GM23248 (cell line): ENCODE results near the gene PIGQ. TPM values are rescaled to one million over a fixed set of nuclear protein-coding genes. Genes with fewer than 3 reads are reported as not detected.

Experiments
- DNase-seq: peaks from one replicate; pipeline ENCODE4 v3.0.0-alpha.2; 2015
- H2AFZ ChIP-seq: fragments of 200-600 bp; sonication (generic); 2 replicates; pipeline ENCODE4 v1.6.1; 2016; ENCODE audit warnings: antibody characterized with exemption
- H3F3A ChIP-seq: fragments of 200-600 bp; sonication (generic); 2 replicates; pipeline ENCODE4 v1.6.1; 2016; ENCODE audit warnings: mild to moderate bottlenecking, antibody characterized with exemption, mixed run types; ENCODE audit not compliant: insufficient read depth
- H3K27ac ChIP-seq: fragments of 200-600 bp; sonication (generic); 2 replicates; pipeline ENCODE4 v1.5.1; 2016; ENCODE audit warnings: mild to moderate bottlenecking
- H3K27me3 ChIP-seq: fragments of 200-600 bp; sonication (generic); replicated peaks from 2 replicates; pipeline ENCODE4 v1.6.1; 2016; ENCODE audit warnings: mild to moderate bottlenecking; ENCODE audit not compliant: insufficient read depth
- H3K36me3 ChIP-seq: fragments of 200-600 bp; sonication (generic); 2 replicates; pipeline ENCODE4 v1.6.1; 2016; ENCODE audit warnings: low read depth, mild to moderate bottlenecking
- H3K4me1 ChIP-seq: fragments of 200-600 bp; sonication (generic); 2 replicates; pipeline ENCODE4 v1.6.1; 2016; ENCODE audit warnings: mild to moderate bottlenecking; ENCODE audit not compliant: insufficient read depth
- H3K4me2 ChIP-seq: fragments of 200-600 bp; sonication (generic); one replicate; pipeline ENCODE4 v1.6.1; 2016; ENCODE audit warnings: mild to moderate bottlenecking; ENCODE audit not compliant: unreplicated experiment
- H3K4me3 ChIP-seq: fragments of 200-600 bp; sonication (generic); 2 replicates; pipeline ENCODE4 v1.5.1; 2016; ENCODE audit warnings: mild to moderate bottlenecking
- H3K79me2 ChIP-seq: fragments of 200-600 bp; sonication (generic); 2 replicates; pipeline ENCODE4 v1.6.1; 2016; ENCODE audit warnings: mild to moderate bottlenecking; ENCODE audit not compliant: insufficient read depth
- H3K9ac ChIP-seq: fragments of 200-600 bp; sonication (generic); 2 replicates; pipeline ENCODE4 v1.6.1; 2016; ENCODE audit warnings: mild to moderate bottlenecking
- H3K9me2 ChIP-seq: fragments of 200-600 bp; sonication (generic); 2 replicates; pipeline ENCODE4 v1.6.1; 2016; ENCODE audit warnings: mixed run types, mild to moderate bottlenecking, moderate library complexity; ENCODE audit not compliant: insufficient read depth
- H3K9me3 ChIP-seq: fragments of 200-600 bp; sonication (generic); one replicate; pipeline ENCODE4 v1.6.1; 2017; ENCODE audit warnings: low read depth
- H4K20me1 ChIP-seq: fragments of 200-600 bp; sonication (generic); 2 replicates; pipeline ENCODE4 v1.6.0; 2016; ENCODE audit not compliant: insufficient read depth
- EZH2 ChIP-seq: fragments of 200-600 bp; sonication (generic); IDR thresholded peaks from 2 replicates; pipeline ENCODE4 v1.6.1; 2018; ENCODE audit warnings: antibody characterized with exemption, mild to moderate bottlenecking; ENCODE audit not compliant: insufficient read depth, poor library complexity, severe bottlenecking
- EZH2phosphoT487 ChIP-seq: fragments of 200-600 bp; sonication (generic); IDR thresholded peaks from 2 replicates; pipeline ENCODE4 v1.6.1; 2018; ENCODE audit warnings: antibody characterized with exemption, moderate library complexity, mild to moderate bottlenecking, low read depth; ENCODE audit not compliant: insufficient read depth
- WGBS, 2 experiments: methylation state at CpG; one replicate each; pipeline ENCODE4 v1.1.6; 2015 to 2017; ENCODE audit warnings: low lambda C conversion rate in 2 of 2, low coverage in 1 of 2; ENCODE audit errors: missing lambda C conversion rate in 2 of 2; 5-methylcytosine and 5-hydroxymethylcytosine counted together
- in situ Hi-C: fragments of 300-500 bp; cut with MboI; formaldehyde crosslinking; loops from 2 replicates; pipeline ENCODE4 v1.15.0; 2020
- polyA plus RNA-seq: library from polyadenylated mRNA; unstranded; fragments of >200 nt; fragmentation: Nextera tagmentation; extraction: Ambion mirVana; gene quantifications from 2 replicates; pipeline ENCODE4 v1.2.1, GENCODE V29; 2016
- total RNA-seq: library from RNA; depleted of rRNA; stranded (reverse); fragments of >200 nt; shearing (Covaris generic); gene quantifications from 2 replicates; pipeline ENCODE4 v1.2.3, GENCODE V29; 2014

PIGQ gene
- total and polyA plus RNA-seq, 2 experiments from 2014 or later, result 31.6 to 35.0 TPM

DNA sequence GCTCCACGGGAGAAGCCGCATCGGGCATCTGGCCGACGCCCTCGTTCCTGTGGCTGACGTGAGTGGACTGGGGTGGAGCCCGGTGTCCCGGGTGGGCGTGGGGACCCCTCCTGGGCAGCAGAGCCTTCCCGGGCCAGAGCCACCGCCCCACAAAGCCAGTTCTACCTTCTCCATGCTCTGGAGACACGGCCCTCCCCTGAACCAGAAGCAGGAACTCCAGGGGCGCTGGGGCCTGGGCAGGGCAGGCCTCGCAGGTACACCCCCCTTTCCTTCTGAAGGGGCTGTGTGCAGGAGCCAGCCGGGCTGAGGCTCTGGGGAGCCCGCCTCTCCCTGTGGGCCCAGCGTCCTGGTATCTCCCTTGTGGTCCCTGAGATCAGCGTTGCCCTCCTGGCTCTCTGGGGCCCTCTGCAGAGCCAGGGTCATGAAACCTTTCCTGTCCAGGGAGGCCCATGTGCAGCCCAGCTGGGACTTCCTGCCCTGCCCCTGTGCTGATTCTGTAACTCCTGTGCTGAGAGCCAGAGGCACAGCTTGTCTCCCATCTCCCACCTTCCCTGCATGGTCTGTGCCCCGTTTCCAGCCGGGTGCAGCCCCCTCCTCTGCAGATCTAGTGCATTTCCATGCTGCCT is 6.5 kb downstream of the PIGQ start:
- Histone ChIP-seq H2AFZ (no peak overlapping the region), H3K4me1 (no peaks in the 10 kb centered on the region), H3K4me2 (no peak overlapping the region), H4K20me1 (no peaks in the 10 kb centered on the region), H3K36me3 (no peaks in the 10 kb centered on the region), H3K79me2 (peaks cover 19% of the 10 kb centered on the region; the same call in 1 of the 2 replicates), H3K9me2 (no peaks in the 10 kb centered on the region), H3F3A (no peaks in the 10 kb centered on the region), H3K9me3 (no peaks in the 10 kb centered on the region), H3K9ac (no peak overlapping the region), H3K27me3 (no peaks in the 10 kb centered on the region), H3K4me3 (no peak overlapping the region), H3K27ac (no peak overlapping the region)
- in situ Hi-C loops, result no loop called here
- 86% methylated on average over 21 of the region's 21 CpGs for WGBS, 2 experiments
- DNase-seq, result no peak
- TF ChIP-seq EZH2phosphoT487 (no peak), EZH2 (no peak)

DNA sequence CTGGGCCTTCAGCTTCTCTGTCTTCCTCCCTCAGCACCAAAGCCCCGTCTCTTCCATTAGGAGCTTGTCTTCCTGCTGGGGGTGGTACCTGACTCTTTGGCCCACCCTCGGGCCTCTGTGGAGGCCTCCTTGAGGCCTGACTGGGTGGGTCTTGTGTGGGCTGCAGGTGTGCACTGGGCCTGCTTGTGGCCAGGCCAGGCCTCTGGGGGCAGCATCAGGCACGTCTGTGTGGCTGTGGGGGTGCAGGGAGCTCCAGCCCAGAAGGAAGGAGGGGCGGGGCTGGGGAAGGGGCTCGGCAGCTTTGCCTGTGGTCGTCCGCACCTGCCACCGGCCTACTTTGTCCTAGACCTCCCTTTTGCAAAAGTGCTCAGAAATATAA is 7.0 kb downstream of the PIGQ start:
- H3K9me3 ChIP-seq, result no peaks in the 10 kb centered on the region
- no peaks in the 10 kb centered on the region for H3K36me3 ChIP-seq
- in situ Hi-C loops, result no loop called here
- no peaks in the 10 kb centered on the region for H3K4me1 ChIP-seq
- no peaks in the 10 kb centered on the region for H3F3A ChIP-seq
- H3K4me3 ChIP-seq, result no peak overlapping the region
- H3K27me3 ChIP-seq, result no peaks in the 10 kb centered on the region
- H3K79me2 ChIP-seq, result peaks cover 14% of the 10 kb centered on the region; the same call in 1 of the 2 replicates
- no peak for DNase-seq
- no peaks in the 10 kb centered on the region for H3K9me2 ChIP-seq
- TF ChIP-seq EZH2phosphoT487, result no peak
- H4K20me1 ChIP-seq, result no peaks in the 10 kb centered on the region
- H3K4me2 ChIP-seq, result no peak overlapping the region
- H3K27ac ChIP-seq, result no peak overlapping the region
- H3K9ac ChIP-seq, result no peak overlapping the region
- no peak overlapping the region for H2AFZ ChIP-seq
- 82 to 91% methylated on average over 7 to 8 of the region's 8 CpGs for WGBS, 2 experiments

DNA sequence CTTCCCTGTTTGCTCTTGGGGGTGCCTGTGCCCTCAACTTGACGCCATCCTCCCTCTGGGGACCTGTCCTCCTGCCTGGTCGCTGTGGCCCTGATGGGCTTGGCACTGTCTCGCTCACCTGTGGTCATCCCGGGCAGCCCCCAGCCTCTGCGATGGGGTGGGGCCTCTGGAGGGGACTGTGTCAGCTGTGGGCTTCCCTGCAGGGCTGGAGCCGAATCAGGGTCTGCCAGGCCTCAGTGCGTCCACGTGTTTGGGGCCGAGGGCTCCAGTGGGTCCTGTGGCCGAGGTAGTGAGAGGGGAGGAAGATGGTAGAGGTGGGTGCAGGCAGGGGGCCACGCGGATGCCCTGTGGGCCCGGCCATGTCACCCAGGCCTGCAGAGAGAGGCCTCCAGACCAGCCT is 8.0 kb downstream of the PIGQ start:
- H3K79me2 ChIP-seq, result peaks cover 4% of the 10 kb centered on the region; the same call in 1 of the 2 replicates
- 92 to 96% methylated on average over 12 to 13 of the region's 13 CpGs for WGBS, 2 experiments
- no peak overlapping the region for H3K4me2 ChIP-seq
- no peak for DNase-seq
- H3K4me1 ChIP-seq, result no peaks in the 10 kb centered on the region
- H3K36me3 ChIP-seq, result no peaks in the 10 kb centered on the region
- H3K27me3 ChIP-seq, result no peaks in the 10 kb centered on the region
- no peak overlapping the region for H3K4me3 ChIP-seq
- no peak for TF ChIP-seq EZH2phosphoT487
- TF ChIP-seq EZH2, result no peak
- H3K9ac ChIP-seq, result no peak overlapping the region
- in situ Hi-C loops, result no loop called here
- no peaks in the 10 kb centered on the region for H3F3A ChIP-seq
- H2AFZ ChIP-seq, result no peak overlapping the region
- no peaks in the 10 kb centered on the region for H3K9me2 ChIP-seq
- H3K9me3 ChIP-seq, result no peaks in the 10 kb centered on the region
- no peak overlapping the region for H3K27ac ChIP-seq
- no peaks in the 10 kb centered on the region for H4K20me1 ChIP-seq

DNA sequence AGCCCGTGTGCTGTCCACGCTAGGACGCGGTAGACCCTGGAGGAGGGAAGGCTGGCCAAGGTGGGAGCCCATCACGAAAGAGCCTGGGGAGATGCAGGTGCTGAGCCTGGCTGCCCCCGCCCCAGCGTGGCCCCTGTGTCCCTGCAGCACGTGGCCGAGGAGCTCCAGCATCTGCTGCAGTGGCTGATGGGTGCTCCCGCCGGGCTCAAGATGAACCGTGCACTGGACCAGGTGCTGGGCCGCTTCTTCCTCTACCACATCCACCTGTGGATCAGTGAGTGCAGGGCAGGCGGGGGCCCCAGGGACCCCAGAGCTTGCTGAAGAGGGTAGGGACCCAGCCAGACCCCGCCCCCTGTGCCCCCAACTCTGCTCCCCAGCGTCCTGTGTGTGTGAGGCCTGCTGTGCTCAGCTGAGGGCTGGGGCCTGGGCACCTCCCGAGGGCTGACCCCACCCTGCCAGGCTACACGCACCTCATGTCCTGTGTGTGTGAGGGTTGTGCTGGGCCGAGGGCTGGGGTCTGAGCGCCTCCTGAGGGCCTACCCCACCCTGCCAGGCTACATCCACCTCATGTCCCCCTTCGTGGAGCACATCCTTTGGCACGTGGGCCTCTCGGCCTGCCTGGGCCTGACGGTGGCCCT is 8.6 kb downstream of the PIGQ start:
- no peaks in the 10 kb centered on the region for H3K9me3 ChIP-seq
- no peak overlapping the region for H2AFZ ChIP-seq
- H4K20me1 ChIP-seq, result no peaks in the 10 kb centered on the region
- no peaks in the 10 kb centered on the region for H3K36me3 ChIP-seq
- H3K9me2 ChIP-seq, result no peaks in the 10 kb centered on the region
- H3K4me2 ChIP-seq, result no peak overlapping the region
- no peak overlapping the region for H3K27ac ChIP-seq
- no peaks in the 10 kb centered on the region for H3K4me1 ChIP-seq
- TF ChIP-seq EZH2phosphoT487 (no peak), EZH2 (no peak)
- DNase-seq, result no peak
- H3K9ac ChIP-seq, result no peak overlapping the region
- H3F3A ChIP-seq, result no peaks in the 10 kb centered on the region
- 89% methylated on average over 21 of the region's 24 CpGs for WGBS, 2 experiments
- no peaks in the 10 kb centered on the region for H3K79me2 ChIP-seq
- no peak overlapping the region for H3K4me3 ChIP-seq
- in situ Hi-C loops, result no loop called here
- H3K27me3 ChIP-seq, result no peaks in the 10 kb centered on the region
